ENCODE data around the gene FBLN2.

The FBLN2 gene

DNA sequence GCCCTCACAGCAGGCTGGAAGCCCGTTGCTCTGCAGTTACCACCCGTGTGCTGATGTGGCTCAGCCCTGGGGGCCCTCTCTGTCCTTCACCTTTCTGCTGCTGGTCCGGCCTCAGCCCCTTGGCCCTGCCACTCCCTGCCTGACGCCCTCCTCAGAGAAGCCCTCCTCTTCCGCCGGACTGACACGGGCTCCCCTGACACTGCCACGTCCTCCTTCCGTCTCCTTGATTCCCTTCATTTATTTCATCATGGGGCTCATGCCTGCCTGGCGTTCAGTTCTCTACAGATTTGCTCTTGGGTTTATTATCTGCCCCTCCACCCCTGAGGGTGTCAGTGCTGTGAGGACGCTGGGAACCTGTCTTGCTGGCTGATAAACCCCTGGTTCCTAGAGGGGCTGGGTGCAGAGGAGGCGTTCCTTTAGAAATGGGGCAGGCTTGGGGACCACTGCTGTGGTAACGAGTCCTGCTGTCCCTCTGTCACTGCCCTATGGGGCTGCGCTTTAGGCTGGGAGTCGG lies 19.6 kb downstream of the FBLN2 start:
- FAIRE-seq, result no peak

DNA sequence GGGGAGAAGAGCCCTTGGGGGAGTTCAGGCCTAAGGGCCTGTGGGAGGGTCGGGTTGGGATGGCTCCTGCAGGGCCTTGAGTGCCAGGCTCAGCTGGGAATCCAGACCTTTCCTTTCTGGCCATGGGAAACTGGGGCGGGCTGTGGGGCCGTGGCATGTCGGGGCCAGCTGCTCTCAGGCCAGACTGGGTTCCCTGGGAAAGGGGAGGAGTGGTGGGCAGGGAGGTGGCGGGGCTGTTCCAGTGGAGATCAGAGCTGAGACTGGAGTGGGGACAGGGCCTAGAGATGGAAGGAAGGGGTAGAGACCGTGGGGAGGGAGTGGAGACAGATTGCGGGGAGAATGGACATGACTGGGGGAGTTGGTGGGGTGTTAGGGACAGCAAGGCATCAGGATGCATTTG lies 20.3 kb downstream of the FBLN2 start:
- no peak for FAIRE-seq

DNA sequence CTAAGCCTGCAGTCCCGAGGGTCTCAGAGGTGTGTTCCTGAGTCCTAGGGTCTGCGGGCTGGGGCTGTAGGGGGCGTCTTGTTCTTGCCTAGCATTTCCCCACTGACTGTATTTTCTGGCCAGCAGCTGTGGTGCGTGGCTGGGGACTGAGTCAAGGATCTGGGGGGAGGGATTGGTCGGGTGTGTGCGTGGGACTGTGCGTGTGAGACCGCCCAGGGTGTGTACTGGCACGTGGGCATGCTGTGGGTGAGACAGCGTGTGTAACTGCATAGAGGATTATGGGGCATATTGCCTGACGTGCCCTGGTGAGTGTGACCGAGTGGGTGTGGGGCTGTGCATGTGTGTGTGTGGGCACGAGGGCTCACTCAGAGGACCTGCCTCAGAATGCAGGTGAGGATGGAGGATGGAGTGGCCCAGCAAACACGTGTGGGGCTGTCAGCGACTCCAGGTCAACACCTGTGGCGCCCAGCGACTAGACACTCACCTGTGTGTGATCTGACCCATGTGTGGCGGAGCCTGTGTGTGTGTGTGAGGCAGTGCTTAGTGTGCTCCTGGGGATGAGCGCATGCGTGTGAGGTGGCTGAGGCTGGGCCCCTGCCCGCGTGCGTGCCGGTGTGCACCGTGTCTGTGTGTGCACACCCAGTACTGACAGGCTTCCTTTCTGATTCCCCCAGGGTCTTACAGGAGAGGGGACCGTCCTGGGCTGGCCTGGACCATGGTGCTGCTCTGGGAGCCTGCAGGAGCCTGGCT lies 20.9 kb downstream of the FBLN2 start:
- FAIRE-seq, result no peak

DNA sequence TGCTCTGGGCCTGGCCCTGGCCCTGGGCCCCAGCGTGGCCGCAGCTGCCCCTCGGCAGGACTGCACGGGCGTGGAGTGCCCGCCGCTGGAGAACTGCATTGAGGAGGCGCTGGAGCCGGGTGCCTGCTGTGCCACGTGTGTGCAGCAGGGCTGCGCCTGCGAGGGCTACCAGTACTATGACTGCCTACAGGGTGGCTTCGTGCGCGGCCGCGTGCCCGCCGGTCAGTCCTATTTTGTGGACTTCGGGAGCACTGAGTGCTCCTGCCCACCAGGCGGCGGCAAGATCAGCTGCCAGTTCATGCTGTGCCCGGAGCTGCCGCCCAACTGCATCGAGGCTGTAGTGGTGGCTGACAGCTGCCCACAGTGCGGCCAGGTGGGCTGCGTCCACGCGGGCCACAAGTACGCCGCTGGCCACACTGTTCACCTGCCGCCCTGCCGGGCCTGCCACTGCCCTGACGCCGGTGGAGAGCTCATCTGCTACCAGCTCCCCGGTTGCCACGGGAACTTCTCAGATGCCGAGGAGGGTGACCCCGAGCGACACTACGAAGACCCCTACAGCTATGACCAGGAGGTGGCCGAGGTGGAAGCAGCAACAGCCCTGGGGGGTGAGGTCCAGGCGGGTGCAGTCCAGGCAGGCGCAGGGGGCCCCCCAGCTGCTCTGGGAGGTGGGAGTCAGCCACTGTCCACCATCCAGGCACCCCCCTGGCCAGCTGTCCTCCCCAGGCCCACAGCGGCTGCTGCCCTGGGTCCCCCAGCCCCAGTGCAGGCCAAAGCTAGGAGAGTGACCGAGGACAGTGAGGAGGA lies 21.7 kb downstream of the FBLN2 start:
- no peak for FAIRE-seq

DNA sequence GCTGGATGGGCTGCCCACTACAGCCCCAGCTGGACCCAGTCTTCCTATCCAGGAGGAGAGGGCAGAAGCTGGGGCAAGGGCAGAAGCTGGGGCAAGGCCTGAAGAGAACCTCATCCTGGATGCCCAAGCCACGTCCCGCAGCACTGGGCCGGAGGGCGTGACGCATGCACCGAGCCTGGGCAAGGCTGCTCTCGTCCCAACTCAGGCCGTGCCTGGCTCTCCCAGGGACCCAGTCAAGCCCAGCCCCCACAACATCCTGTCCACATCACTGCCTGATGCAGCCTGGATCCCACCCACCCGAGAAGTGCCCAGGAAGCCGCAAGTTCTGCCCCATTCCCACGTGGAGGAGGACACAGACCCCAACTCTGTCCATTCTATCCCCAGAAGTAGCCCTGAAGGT lies 22.3 kb downstream of the FBLN2 start:
- no peak for FAIRE-seq

DNA sequence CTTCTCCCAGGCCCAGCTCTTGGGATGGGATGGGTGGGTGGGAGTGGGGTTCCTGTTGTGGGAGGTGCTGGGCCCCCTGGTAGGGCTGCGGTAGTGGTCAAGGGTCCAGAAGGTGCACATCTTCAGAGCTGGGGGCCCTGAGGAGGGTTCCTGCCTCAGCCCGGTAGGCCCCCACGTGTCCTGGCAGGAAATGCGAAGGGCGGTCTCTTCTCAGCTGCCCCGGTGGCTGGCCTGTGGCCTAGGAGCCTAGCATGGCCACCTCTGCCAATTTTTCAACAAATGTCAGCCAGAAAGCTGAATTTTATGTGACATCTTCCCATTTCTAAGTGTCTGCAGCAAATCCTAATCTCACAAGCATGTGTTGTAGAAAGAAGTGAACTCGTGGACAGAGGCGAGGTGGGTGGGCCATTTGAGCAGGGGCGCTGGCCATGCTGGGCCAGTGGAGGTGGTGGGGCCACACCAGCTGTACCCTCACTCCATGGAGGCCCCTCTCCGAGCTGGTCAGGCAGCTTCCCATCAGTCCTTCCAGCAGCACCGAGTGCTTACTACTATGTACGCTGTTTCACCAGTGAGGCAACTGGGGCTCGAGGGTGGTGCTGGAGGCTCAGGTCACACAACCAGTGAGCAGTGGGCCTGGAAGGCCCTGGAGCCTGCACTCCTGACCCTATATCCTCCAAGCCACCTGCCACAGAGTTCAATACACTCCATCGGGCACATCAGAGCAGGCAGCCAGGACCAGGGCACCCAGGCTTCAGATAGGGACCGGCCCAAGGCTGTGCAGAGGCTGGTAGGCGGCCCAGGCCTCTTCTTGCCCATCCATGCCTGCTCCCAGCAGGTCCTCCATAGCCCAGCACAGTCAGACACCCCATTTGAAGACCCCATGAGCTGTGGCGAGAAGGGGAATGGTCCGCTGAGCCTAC lies 23.2 kb downstream of the FBLN2 start:
- FAIRE-seq, result no peak

DNA sequence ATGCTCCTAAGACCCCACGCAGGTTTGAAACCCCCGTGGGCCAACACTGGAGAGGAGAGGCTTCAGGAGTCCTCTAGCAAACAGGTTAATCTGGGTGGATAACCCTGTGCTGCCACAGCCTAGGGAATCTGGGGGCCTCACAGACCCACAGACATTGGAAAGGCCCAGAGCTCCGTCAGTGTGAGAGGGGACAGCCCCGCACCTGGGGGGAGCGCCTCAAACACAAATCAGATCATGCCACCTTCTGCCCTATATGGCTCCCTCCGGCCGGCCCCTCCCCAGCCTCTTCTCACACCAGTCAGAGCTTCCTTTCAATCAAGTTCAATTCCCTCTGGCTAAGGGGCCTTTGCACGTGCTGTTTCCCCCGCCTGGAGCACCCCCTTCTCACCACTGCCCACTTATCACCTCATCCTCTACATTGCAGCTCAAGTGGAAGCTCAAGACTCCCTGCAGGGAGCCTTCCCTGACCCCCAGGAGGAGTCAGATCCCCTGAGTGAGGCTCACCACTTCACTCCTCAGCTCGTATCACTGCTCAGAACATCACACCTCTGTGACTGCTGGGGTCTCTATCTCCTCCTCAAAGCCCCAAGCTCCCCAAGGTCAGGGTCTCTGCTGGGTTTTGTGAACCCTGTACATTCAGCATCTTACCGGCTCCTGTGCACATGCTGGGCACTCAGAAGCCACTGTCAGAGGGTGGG lies 24.1 kb downstream of the FBLN2 start:
- no peak for FAIRE-seq

DNA sequence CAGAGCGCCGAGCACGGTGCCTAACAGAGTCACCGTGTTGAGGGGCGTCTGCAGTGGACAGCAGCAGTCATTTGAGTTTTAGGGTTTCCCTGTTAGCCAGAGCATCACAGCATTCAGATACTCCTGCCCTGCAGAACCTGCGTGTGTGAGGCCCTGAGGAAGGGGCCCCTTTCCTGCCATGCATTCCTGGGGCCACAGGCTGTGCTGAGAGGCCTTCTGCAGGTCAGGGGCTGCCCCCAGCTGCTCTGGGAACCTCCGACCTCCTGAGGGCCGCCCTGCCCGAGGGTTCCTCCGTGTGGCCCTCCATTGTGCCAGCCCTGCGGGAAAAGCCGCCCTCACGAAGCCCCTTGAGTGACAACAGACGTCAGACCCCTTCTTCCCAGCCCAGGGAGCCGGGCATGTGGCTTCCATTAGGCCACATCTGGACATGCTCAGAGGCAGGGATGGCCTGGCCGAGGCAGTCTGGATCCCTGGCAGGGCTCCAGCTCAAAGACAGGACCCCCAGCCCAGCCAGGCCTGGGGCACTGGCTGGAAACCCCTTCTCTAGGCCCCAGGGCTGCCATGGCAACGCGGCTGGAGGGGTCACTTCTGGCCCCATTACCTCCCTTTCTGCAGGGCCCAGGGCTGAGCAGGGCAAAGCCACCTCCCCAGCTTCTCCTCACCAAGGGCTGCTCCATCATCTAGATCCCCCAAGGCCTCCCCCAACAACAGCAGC lies 25.3 kb downstream of the FBLN2 start:
- no peak for FAIRE-seq

DNA sequence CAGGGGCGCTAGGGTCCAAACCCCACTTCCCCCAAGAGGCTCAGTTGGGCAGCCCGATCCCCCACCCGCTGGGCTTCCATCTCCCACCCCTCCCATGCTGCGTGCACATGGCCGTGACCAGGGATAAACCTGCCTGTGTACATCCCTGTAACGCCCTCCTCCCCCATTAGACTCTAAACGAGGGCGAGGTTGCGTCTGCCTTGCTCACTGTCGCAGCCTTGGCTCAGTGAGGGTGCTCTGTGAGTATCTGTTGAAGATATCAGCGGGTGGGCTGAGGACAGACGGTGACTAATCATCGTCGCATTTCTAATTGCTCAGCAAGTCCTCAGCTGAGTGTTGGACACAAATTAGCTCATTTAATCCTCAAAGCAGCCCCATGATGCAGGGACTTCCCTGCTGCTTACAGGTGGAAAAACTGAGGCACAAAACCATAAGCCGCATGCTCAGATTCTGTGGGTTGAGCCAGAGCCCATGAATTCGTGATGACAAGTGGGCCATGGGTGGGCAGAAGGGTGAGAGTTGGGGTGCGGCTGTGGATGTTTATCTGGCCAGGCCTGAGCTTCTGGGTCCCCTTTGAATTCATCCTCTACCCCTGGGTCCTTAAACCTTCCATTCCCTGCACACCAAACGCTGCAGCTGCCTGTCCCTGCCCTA lies 26.0 kb downstream of the FBLN2 start:
- no peak for FAIRE-seq

DNA sequence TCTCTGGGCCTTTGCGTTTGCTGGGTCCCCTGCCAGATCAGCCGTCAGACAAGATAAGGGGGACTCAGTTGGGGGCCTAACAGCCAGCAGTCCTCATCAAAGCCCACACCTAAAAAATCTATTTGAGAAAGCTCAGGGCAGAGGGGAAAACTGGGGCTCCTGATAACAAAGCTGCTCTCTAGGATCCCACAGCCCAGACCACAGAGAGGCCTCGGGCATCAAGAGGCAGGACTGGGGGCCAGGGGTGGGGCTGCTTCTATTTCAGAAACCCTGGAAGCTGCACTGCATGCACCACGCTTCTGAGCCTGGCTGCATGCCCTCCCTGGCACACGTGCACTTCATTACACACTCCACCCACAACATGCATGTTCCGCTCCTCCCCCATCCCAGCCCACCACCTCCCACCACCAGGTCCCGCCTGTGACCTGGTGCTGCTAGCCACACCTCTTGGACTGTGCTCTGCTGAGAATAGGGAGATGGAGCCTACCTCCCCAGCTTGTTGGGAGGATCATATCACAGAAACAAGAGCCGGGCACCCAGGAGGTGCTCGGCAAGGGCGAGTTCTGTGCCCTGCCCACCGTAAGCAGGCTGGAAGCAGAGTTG lies 26.6 kb downstream of the FBLN2 start:
- no peak for FAIRE-seq

DNA sequence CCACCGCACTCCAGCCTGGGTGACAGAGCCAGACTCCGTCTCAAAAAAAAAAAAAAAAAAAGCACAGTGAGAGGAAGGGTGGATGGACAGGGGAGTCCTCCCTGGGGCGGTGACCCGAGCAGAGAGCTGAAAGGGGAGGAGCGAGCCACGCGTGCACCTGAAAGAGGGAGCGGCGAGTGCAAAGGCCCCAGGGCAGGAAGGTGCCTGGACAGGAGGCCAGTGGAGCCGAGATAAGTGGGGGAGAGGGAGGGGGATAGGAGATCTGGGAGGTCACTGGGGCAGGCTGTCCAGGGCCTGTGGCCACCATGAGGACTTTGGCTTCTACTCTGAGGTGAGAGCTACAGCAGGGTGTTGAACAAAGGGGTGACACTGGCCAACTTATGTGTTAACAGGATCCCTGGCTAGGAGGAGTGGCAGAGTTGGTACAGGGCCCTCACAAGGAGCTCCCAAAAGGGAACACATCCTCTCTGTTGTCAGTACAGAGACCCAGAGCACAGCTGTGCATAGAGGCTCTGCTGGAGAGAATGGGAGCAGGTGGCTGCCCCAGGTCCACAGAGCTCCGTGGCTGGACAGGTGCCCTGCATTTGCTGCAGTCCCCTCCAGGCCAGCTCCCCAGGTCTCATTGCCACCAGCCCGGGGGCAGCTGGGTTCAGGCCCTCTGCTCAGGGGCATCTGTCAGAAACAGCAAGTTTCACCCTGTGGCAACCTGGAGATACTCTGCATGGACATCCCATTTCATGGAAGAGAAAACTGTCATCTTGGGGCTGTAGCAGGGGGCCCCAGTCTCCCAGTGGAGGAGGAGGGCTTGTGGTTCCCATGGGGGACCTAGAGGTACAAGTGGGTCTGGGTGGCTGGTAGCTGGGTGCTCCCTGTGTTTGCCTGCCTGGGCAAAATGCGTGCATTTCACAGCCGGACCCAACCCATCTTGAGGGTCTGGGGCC lies 28.5 kb downstream of the FBLN2 start:
- no peak for FAIRE-seq

DNA sequence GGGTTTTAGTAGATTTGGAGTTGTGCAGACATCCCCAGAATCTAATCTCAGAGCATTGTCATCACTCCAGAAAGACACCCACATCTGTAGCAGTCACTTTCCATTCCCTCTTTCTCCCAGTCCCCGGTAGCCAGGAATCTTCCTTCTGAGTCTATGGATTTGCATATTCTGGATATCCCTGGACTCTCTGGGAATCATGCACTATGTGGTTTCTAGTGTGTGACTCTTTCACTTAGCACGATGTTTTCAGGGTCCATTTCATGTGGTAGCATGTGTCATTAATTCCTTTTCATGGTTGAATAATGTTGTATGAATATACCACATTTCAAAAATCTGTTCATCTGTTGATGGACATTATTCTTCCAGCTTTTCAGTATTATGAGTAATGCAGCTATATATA lies 29.3 kb downstream of the FBLN2 start:
- no peak for FAIRE-seq

DNA sequence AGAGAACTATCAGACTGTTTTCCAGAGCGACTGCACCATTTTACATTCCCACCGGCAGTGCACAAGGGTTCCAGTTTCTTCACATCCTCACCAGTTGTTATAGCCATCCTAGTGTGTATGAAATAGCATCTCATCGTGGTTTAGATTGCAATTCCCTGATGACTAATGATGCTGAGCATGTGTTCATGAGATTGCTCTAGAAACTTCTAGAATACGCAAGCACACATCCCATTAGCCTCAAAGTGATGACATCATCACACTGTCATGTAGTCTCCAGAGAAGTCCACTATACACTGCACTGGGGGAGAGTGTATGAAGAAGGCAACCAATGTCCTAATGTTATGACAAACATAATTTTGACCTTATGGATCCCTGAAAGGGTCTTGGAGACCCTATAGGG lies 30.1 kb downstream of the FBLN2 start:
- no peak for FAIRE-seq

DNA sequence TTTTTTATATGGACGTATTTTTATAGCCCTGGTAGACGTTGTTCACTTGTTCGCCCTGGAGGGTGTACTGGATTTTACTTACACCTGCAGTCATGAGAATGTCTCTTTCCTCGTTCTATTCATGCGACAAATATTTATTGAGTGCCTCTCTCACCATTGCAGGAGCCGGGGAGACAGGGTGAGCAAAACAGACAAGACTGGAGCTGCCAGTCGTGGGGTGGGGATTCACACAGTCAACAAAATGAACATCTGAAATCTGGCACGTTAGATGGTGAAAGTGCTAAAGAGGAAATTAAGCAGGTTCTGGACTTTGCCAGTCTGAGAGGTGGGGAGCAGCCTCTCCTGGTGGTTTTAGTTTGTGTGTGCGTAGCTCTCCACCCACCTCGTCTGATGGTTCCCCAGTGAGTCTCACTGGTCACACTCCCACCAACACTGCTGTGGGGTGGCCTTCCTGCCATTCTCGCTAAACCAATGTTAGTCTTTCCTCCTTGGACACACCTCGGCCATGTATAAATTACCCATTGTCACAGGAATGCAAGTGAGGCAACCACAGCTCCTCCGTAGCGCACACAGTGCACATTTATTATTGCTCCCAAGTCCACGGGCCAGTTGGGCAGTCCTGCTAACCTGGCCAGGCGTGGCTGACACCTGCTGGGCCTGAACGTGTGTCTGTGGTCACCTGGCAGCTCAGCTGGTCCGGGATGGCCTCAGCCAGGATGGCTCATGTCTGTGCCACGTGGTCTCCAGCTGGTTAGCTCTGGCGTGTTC lies 31.5 kb downstream of the FBLN2 start:
- FAIRE-seq, result no peak

DNA sequence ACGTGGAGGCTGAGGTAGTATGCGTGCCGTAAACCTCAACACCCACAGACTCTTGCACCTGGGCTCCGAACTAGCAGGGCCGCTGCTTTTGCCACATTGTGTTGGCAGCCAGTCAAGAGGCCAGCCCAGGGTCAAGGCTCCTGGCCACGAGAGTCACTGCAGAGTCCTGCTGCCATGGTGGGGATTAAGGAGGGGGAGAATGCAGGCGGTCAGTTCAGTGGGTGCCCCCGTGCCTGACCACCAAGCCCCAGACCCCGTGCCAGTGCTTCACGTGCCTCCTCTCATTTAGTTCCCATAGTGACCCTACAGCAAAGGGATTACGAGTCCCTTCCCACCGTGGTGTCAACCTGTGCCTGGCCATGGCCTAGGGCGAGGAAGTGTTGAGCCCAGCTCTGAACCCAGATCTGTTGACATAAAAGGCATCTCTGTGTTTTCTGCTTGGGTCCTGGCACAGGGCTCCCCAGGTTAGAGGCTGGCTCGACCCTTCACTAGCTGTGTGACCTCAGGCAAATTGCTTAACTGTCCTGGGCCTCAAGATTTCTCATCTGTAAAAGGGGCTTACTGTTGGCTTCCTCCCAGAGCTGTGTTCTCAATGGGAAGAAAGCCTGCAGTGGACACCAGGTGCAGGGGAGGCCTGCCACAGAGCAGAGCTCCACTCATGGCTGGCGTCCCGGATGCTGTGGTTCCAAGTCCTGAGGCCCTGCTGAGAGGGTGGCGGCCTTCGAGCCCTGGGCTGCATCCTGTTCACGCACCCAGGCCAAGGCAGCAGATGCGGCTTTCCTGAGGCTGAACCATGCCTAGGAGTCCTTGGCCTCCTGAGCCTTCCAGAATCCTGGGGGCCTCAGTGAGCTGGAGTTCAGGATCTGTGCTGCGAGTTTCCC lies 32.8 kb downstream of the FBLN2 start:
- FAIRE-seq, result no peak

DNA sequence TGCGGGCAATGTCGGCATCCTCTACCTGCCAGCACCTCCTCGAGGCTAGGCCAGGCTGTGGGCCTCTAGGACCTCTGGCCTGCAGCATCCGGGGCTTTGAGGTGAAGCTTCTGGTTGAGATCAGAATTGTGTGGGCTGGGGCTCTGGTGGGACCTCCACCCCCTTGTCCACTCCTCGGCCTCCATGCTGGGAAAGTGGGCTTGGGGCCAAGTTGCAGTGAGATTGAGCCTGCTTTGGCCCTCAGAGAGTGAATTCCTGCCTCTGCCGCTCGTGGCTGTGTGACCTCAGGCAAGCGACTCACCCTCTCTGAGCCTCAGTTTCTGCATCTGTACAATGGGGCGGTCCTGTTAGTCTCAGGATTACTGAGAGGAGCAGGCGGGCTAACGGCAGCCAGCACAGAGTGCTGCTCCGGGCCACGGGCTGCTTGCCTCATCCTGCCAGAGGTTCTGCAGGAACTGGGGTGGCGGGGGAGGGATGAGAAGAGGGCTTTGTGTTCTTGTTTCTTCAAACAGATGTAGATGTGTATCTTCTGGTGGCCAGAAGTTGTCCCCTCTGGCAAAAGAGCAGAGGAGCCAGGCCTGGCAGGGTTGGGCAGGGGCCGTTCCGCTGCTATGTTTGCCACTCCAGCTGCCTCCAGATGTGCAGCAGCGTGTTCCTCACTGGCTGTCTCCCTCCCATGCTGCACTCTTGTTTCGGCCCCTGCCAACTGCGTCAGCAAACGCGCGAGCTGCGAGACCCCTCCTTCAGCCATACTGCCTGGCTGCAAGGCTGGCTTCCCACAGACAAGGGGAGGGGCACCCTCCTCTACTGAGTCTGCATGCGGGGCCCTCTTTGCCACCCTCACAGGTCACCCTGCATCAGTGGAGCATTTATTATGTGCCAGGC lies 33.7 kb downstream of the FBLN2 start:
- FAIRE-seq, result no peak

Measured in colon (tissue), 2 donors.